ENCODE measurements around the gene TUBD1. TPM values are rescaled to one million over a fixed set of nuclear protein-coding genes. Genes with fewer than 3 reads are reported as not detected.

TUBD1 gene
- total RNA-seq, 1 donor from 2014 or later = 9.0 TPM

DNA sequence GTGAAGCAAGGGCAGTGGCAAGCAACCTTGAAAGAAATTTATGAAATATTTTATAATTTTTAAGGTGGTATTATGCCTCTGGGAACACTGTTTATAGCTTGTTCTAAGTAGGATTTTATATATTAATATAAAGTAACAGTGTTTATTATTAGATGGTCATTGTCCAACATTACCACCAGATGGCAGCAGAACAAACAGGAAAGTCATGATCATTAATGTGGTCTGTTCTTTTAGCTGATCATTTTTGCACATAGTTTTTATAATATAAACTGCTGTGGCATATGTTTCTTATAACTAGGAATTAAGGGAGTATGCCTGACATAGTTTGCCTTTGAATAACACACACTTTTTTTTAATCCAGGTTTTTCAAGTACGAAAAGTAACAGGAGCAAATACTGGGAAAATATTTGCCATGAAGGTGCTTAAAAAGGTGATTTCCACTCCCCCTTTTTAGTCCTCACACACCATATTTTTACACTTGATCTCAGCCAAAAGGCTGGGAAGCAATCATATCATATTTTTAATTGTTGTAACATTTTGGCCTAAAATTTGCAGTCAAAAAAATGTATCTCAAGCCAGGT lies 21.6 kb upstream of the TUBD1 start:
- Histone ChIP-seq H4K20me1 (ENCODE audit: insufficient read depth, low read length) (no peaks in the 10 kb centered on the region), H3K4me1 (ENCODE audit: insufficient read depth, low read length) (no peaks in the 10 kb centered on the region), H3K4me2 (ENCODE audit: low read length) (no peak overlapping the region), H3K36me3 (ENCODE audit: insufficient read depth, low read length) (peaks cover 17% of the 10 kb centered on the region), H3K79me2 (ENCODE audit: insufficient read depth, low read length) (no peaks in the 10 kb centered on the region), H3K9ac (ENCODE audit: low read length) (no peak overlapping the region), H3K27me3 (ENCODE audit: insufficient read depth, low read length) (no peaks in the 10 kb centered on the region), H3K4me3 (ENCODE audit: insufficient read depth, low read depth, low read length) (no peak overlapping the region), H2AFZ (ENCODE audit: low read depth, low read length) (no peak overlapping the region), H3K27ac (ENCODE audit: low read depth, low read length) (no peak overlapping the region), H3K9me3 (ENCODE audit: insufficient read depth, low read depth, low read length) (no peaks in the 10 kb centered on the region)
- Mint-ChIP-seq H3K27ac (ENCODE audit: unreplicated experiment) (no peak overlapping the region), H3K4me3 (ENCODE audit: unreplicated experiment) (no peak overlapping the region), H3K4me1 (ENCODE audit: low read depth, unreplicated experiment) (peaks cover 2% of the 10 kb centered on the region), H3K36me3 (ENCODE audit: low read depth, unreplicated experiment) (peaks cover 11% of the 10 kb centered on the region), H3K9me3 (ENCODE audit: unreplicated experiment) (no peaks in the 10 kb centered on the region), H3K27me3 (ENCODE audit: low read depth, unreplicated experiment) (no peaks in the 10 kb centered on the region)
- no peak for FAIRE-seq
- TF ChIP-seq EZH2 (IDR thresholded peaks at IDR 0.05; ENCODE audit: insufficient read depth, low read length) (no peak), CTCF (IDR thresholded peaks at IDR 0.05; ENCODE audit: insufficient read depth, low read depth, low read length) (peak; percentile 58)
- DNase-seq (ENCODE audit: low read depth) = peak; percentile 23

- Mint-ChIP-seq H3K27ac (ENCODE audit: unreplicated experiment) (no peak overlapping the region), H3K27me3 (ENCODE audit: low read depth, unreplicated experiment) (no peaks in the 10 kb centered on the region), H3K4me3 (ENCODE audit: unreplicated experiment) (no peak overlapping the region), H3K9me3 (ENCODE audit: unreplicated experiment) (no peaks in the 10 kb centered on the region), H3K4me1 (ENCODE audit: low read depth, unreplicated experiment) (peaks cover 3% of the 10 kb centered on the region), H3K36me3 (ENCODE audit: low read depth, unreplicated experiment) (peaks cover 6% of the 10 kb centered on the region)
- Histone ChIP-seq H4K20me1 (ENCODE audit: insufficient read depth, low read length) (peaks cover 21% of the 10 kb centered on the region), H3K9ac (ENCODE audit: low read length) (no peak overlapping the region), H3K27me3 (ENCODE audit: insufficient read depth, low read length) (no peaks in the 10 kb centered on the region), H3K27ac (ENCODE audit: low read depth, low read length) (no peak overlapping the region), H3K36me3 (ENCODE audit: insufficient read depth, low read length) (peaks cover 3% of the 10 kb centered on the region), H2AFZ (ENCODE audit: low read depth, low read length) (no peak overlapping the region), H3K4me1 (ENCODE audit: insufficient read depth, low read length) (no peaks in the 10 kb centered on the region), H3K4me2 (ENCODE audit: low read length) (no peak overlapping the region), H3K4me3 (ENCODE audit: insufficient read depth, low read depth, low read length) (no peak overlapping the region), H3K9me3 (ENCODE audit: insufficient read depth, low read depth, low read length) (no peaks in the 10 kb centered on the region), H3K79me2 (ENCODE audit: insufficient read depth, low read length) (peaks cover 52% of the 10 kb centered on the region)
- no peak for DNase-seq (ENCODE audit: low read depth)
- no peak for FAIRE-seq
- TF ChIP-seq EZH2 (IDR thresholded peaks at IDR 0.05; ENCODE audit: insufficient read depth, low read length) (no peak), CTCF (IDR thresholded peaks at IDR 0.05; ENCODE audit: insufficient read depth, low read depth, low read length) (no peak)
Observed at GRCh38 chr17:59907467-59907866, 14.7 kb upstream of the TUBD1 start.

GRCh38 chr17:59903455-59903854 lies 10.7 kb upstream of the TUBD1 start:
- Histone ChIP-seq H3K27ac (ENCODE audit: low read depth, low read length) (no peak overlapping the region), H3K79me2 (ENCODE audit: insufficient read depth, low read length) (peaks cover 87% of the 10 kb centered on the region), H3K27me3 (ENCODE audit: insufficient read depth, low read length) (no peaks in the 10 kb centered on the region), H3K9me3 (ENCODE audit: insufficient read depth, low read depth, low read length) (no peaks in the 10 kb centered on the region), H2AFZ (ENCODE audit: low read depth, low read length) (no peak overlapping the region), H3K9ac (ENCODE audit: low read length) (no peak overlapping the region), H3K36me3 (ENCODE audit: insufficient read depth, low read length) (no peaks in the 10 kb centered on the region), H3K4me3 (ENCODE audit: insufficient read depth, low read depth, low read length) (no peak overlapping the region), H3K4me1 (ENCODE audit: insufficient read depth, low read length) (no peaks in the 10 kb centered on the region), H4K20me1 (ENCODE audit: insufficient read depth, low read length) (peaks cover 39% of the 10 kb centered on the region), H3K4me2 (ENCODE audit: low read length) (no peak overlapping the region)
- Mint-ChIP-seq H3K9me3 (ENCODE audit: unreplicated experiment) (no peaks in the 10 kb centered on the region), H3K27me3 (ENCODE audit: low read depth, unreplicated experiment) (no peaks in the 10 kb centered on the region), H3K4me1 (ENCODE audit: low read depth, unreplicated experiment) (peaks cover 2% of the 10 kb centered on the region), H3K36me3 (ENCODE audit: low read depth, unreplicated experiment) (no peaks in the 10 kb centered on the region), H3K4me3 (ENCODE audit: unreplicated experiment) (no peak overlapping the region), H3K27ac (ENCODE audit: unreplicated experiment) (no peak overlapping the region)
- no peak for DNase-seq (ENCODE audit: low read depth)
- TF ChIP-seq CTCF (IDR thresholded peaks at IDR 0.05; ENCODE audit: insufficient read depth, low read depth, low read length) (no peak), EZH2 (IDR thresholded peaks at IDR 0.05; ENCODE audit: insufficient read depth, low read length) (no peak)
- no peak for FAIRE-seq
